IPS-18a (cell line): Measurements from ENCODE around the gene PARS2.
A peak's percentile ranks its signal among the peaks of the same experiment; 100 is the strongest.

ENCODE experiments used
- H3K27ac ChIP-seq: one replicate; pipeline ENCODE4 v1.5.1; 2013; ENCODE audit warnings: low read length
- H3K27me3 ChIP-seq: one replicate; pipeline ENCODE4 v1.6.1; 2013; ENCODE audit warnings: mild to moderate bottlenecking, low read length; ENCODE audit not compliant: control insufficient read depth, insufficient read depth
- H3K36me3 ChIP-seq: one replicate; pipeline ENCODE4 v1.6.1; 2013; ENCODE audit warnings: low read depth, low read length; ENCODE audit not compliant: control insufficient read depth
- H3K4me1 ChIP-seq: one replicate; pipeline ENCODE4 v1.6.1; 2013; ENCODE audit warnings: low read depth, low read length; ENCODE audit not compliant: control insufficient read depth
- H3K4me3 ChIP-seq: one replicate; pipeline ENCODE4 v1.5.1; 2013; ENCODE audit warnings: low read length
- H3K9ac ChIP-seq: one replicate; pipeline ENCODE4 v1.6.1; 2013; ENCODE audit warnings: mild to moderate bottlenecking, low read length, moderate library complexity
- H3K9me3 ChIP-seq: one replicate; pipeline ENCODE4 v1.6.1; 2013; ENCODE audit warnings: low read depth, low read length; ENCODE audit not compliant: control insufficient read depth

PARS2 gene

GRCh38 chr1:54764133-54764921 lies at the start of gene PARS2:
Gene PARS2 (minus strand): TSS chr1:54764523. CDS start chr1:54759161, 5,362 bp downstream.
- peak within 1 kb of the TSS; percentile 92 for H3K4me3 ChIP-seq
- H3K4me1 ChIP-seq: peaks cover 10% of the 10 kb centered on the region
- H3K9ac ChIP-seq: peak within 1 kb of the TSS; percentile 97
- H3K27ac ChIP-seq: peak within 1 kb of the TSS; percentile 80
- no peaks in the 10 kb centered on the region for H3K9me3 ChIP-seq
- no peaks in the 10 kb centered on the region for H3K36me3 ChIP-seq
- H3K27me3 ChIP-seq: no peaks in the 10 kb centered on the region

DNA sequence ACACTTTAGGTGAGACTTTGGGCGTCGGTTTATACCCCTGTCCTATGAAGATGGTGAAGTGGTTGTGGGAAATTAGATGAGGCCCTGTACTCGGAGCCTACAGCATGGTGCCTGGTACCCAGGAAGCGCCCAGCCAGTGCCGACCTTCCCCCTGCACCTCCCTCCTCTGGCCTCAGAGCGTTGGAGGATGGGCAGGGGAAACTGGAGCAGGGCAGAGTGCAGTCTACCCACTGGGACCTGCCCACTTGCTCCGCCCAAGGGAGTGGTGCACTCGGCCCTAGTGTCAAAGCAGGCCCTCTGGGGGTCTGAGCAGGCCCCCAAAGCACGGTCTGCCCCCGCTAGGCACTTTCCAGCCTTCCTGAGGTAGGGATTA lies 49.8 kb upstream of the PARS2 start:
- Histone ChIP-seq H3K36me3 (no peaks in the 10 kb centered on the region), H3K9me3 (no peaks in the 10 kb centered on the region), H3K27me3 (no peaks in the 10 kb centered on the region), H3K4me1 (peaks cover 28% of the 10 kb centered on the region), H3K27ac (no peak overlapping the region), H3K9ac (no peak overlapping the region), H3K4me3 (peak overlapping the region; percentile 7)

DNA sequence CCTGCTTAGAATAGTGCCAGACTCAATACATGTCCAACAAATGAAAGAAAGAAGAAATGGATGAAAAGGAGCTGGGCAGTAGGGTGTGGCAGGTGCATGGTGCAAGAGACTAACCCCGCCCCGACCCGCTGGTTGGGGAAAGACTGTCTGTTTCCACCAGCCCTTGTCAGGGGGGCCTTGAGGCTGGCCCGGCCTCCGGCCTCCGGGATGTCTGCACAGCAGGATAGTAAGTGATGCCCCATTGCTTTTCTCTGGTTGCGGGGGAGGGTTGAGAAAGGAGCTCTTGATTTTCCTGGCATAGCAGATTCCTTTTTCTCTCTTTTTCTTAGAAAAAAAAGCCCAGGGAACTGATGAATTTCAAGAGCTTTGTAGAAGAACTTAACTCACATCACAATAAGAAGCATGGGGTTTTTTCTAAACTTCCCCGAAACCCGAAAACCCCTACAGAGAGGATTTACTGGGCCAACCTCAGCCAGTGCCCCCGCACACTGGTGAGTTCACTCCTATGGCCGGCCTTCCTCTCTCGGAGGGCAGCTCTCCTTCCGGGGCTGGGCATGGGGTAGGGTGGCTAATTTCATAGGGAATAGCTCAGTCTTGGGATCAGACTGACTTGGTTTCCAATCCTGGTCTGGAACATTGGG lies 49.3 kb upstream of the PARS2 start:
- no peaks in the 10 kb centered on the region for H3K9me3 ChIP-seq
- no peaks in the 10 kb centered on the region for H3K36me3 ChIP-seq
- H3K9ac ChIP-seq: no peak overlapping the region
- peaks cover 30% of the 10 kb centered on the region for H3K4me1 ChIP-seq
- no peak overlapping the region for H3K27ac ChIP-seq
- peak overlapping the region; percentile 7 for H3K4me3 ChIP-seq
- no peaks in the 10 kb centered on the region for H3K27me3 ChIP-seq

GRCh38 chr1:54812801-54813484 lies 48.6 kb upstream of the PARS2 start:
- Histone ChIP-seq H3K27me3 (no peaks in the 10 kb centered on the region), H3K27ac (no peak overlapping the region), H3K9me3 (no peaks in the 10 kb centered on the region), H3K4me1 (peaks cover 30% of the 10 kb centered on the region), H3K9ac (no peak overlapping the region), H3K36me3 (no peaks in the 10 kb centered on the region), H3K4me3 (no peak overlapping the region)

DNA sequence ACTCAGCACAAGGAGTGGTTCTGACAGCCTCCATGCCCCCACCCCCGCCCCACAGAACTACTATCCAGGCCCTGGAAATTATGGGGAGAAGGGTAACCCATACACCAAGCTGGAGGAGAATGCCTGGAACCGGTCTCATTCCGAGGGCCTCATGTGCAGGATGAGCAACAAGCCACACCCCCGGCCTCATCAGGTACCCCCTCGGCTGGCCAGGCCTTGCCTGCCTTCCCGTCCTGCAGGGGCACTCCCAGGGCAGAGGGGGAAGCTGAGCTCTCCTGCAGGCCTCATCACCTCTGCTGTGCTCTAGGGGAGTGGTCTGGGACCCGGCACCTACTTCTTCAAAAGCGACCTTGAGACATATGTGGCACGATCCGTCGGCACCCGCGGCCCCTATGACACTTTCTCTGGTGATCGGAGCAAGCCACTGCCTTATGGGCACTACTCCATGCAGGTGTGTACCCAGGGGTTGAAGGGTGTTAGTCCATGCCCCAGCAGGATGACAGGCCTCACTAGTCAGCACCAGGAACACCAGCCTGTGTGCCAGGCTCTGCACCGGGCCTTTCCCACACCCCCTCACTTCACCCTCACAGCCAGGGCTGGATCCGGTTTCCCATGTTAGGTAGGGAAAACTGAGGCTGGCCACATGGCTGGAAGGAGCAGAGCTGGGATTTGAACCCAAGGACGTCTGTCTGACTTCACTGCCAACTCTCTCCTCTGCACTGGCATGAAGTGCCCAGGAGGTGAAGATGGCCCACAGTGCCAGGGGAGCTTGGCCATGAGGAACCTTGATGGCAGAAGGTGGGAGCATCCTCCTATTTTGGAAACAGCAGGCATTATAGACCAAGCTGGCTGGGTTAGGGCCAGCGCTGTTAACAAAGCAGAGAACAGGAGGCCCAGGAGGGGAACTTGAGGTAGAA lies 47.7 kb upstream of the PARS2 start:
- no peak overlapping the region for H3K4me3 ChIP-seq
- H3K27me3 ChIP-seq: no peaks in the 10 kb centered on the region
- peaks cover 30% of the 10 kb centered on the region for H3K4me1 ChIP-seq
- H3K9me3 ChIP-seq: no peaks in the 10 kb centered on the region
- no peaks in the 10 kb centered on the region for H3K36me3 ChIP-seq
- H3K27ac ChIP-seq: no peak overlapping the region
- H3K9ac ChIP-seq: no peak overlapping the region

- H3K4me3 ChIP-seq: no peak overlapping the region
- H3K36me3 ChIP-seq: no peaks in the 10 kb centered on the region
These were observed 46.7 kb upstream of the PARS2 start for GRCh38 chr1:54811066-54811465.

GRCh38 chr1:54810153-54810942 lies 46.0 kb upstream of the PARS2 start:
- Histone ChIP-seq H3K9ac (no peak overlapping the region), H3K27ac (no peak overlapping the region), H3K36me3 (no peaks in the 10 kb centered on the region), H3K9me3 (no peaks in the 10 kb centered on the region), H3K4me3 (no peak overlapping the region), H3K27me3 (no peaks in the 10 kb centered on the region), H3K4me1 (peaks cover 30% of the 10 kb centered on the region)

More at GRCh38 chr1:54811066-54811465, 46.7 kb upstream of the PARS2 start:
- H3K4me1 ChIP-seq: peaks cover 30% of the 10 kb centered on the region
- no peak overlapping the region for H3K9ac ChIP-seq
- no peak overlapping the region for H3K27ac ChIP-seq
- no peaks in the 10 kb centered on the region for H3K9me3 ChIP-seq
- H3K27me3 ChIP-seq: no peaks in the 10 kb centered on the region

DNA sequence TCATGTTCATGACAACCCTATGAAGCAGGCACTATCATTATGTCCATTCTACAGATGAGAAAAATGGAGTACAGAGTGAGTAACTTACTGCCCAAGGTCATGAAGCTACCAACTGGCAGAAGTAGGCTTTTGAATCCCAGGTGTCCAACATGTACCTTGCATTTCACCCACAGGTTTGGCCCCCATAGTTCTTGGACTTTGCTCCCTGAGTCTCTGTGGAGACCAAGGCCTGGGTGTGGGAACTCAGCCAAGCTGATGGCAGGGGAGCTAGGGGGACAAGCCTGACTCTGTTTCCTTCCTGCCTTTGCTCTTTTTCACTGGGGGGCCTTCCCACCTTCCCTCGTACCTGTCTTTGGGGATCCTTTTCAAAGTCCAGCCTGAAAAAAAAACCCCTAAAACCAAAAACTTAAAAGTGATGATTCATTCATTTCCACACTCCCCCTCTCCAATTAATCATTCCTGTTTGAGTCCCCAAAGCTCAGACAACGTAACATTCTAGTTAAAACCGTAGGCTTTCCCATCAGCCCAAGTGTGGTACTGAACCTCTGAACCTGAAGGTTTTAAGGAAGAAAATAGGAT lies 45.3 kb upstream of the PARS2 start:
- no peak overlapping the region for H3K4me3 ChIP-seq
- no peak overlapping the region for H3K9ac ChIP-seq

DNA sequence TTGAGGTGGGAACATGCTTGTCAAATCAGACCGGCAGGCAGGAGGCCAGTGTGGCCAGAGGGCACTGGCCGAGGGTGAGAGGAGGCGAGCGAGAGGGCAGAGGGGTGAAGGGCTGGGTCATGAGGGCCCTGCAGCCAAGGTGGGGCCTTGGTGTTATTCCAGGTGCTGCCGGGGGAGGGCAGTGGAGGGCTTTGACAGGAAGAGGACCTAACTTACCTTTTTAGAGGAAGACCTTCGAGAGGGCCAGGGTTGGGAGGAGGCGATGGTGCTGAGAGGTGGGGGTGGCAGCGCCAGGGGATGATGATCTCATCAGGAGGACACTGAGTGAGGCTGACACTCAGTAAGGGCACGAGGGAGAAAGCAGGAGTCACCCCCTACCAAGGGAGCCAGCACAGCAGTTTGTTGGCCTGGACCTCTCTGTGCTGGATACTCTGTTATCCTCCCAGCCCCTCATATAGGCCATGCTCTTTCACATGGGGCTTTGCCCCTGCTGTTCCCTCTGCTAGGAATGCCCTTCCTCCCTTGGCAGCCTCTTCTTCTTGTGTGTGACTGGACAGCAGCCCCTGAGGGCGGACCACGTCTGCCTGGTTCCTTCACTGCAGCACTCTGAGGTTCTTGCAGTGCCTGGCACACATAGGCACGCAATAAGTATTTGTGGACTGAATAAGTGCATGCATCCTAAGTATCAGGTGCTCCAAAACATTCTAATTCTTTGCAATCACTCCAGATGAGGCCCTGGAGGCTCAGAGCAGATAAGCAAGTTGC lies 44.3 kb upstream of the PARS2 start:
- H3K36me3 ChIP-seq: no peaks in the 10 kb centered on the region
- H3K9ac ChIP-seq: no peak overlapping the region
- H3K9me3 ChIP-seq: no peaks in the 10 kb centered on the region
- no peak overlapping the region for H3K4me3 ChIP-seq
- no peak overlapping the region for H3K27ac ChIP-seq
- no peaks in the 10 kb centered on the region for H3K27me3 ChIP-seq
- H3K4me1 ChIP-seq: peaks cover 17% of the 10 kb centered on the region

More for the DNA sequence above, 45.3 kb upstream of the PARS2 start:
- no peak overlapping the region for H3K27ac ChIP-seq
- no peaks in the 10 kb centered on the region for H3K36me3 ChIP-seq
- no peaks in the 10 kb centered on the region for H3K27me3 ChIP-seq
- H3K4me1 ChIP-seq: peaks cover 26% of the 10 kb centered on the region
- H3K9me3 ChIP-seq: no peaks in the 10 kb centered on the region

DNA sequence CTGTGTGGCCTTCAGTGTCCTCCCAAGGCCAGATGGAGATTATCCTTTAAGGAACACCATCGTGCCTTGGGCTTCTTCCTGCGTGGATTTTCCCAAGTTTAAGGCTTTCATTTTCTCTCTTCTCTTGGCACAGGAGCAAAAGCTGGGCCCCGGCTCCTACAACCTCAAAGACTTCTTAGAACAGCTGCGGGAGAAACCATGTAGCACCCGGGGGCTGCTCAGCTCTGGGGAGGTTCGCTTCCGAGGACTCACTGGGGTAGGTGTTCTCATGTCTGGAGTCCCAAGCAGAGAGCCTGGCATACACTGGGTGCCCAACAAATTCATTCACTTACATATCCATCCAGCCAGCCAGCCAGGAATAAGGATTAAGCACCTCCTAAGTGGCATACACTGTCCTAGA lies 43.4 kb upstream of the PARS2 start:
- Histone ChIP-seq H3K4me1 (peaks cover 9% of the 10 kb centered on the region), H3K9me3 (no peaks in the 10 kb centered on the region), H3K36me3 (no peaks in the 10 kb centered on the region), H3K27me3 (no peaks in the 10 kb centered on the region), H3K27ac (no peak overlapping the region), H3K4me3 (no peak overlapping the region), H3K9ac (no peak overlapping the region)
